GM21447 (cell line): ENCODE results near the gene WEE2.
A peak's percentile ranks its signal among the peaks of the same experiment; 100 is the strongest.
"Not testable (repeated sequence)": the region's sequence is repeated elsewhere in the genome, so short reads cannot be mapped to it uniquely, and the experiment has no call there.

ENCODE experiments used
- ATAC-seq: cut with Tn5 transposase; IDR thresholded peaks from one replicate; pipeline ENCODE4 v1.9.1; 2021; ENCODE audit not compliant: unreplicated experiment

The WEE2 gene

GRCh38 chr7:141689072-141689825 is 18.9 kb upstream of the WEE2 start:
- not testable (repeated sequence) for ATAC-seq

- ATAC-seq: no peak
These were observed 16.6 kb upstream of the WEE2 start for GRCh38 chr7:141691540-141691939.

DNA sequence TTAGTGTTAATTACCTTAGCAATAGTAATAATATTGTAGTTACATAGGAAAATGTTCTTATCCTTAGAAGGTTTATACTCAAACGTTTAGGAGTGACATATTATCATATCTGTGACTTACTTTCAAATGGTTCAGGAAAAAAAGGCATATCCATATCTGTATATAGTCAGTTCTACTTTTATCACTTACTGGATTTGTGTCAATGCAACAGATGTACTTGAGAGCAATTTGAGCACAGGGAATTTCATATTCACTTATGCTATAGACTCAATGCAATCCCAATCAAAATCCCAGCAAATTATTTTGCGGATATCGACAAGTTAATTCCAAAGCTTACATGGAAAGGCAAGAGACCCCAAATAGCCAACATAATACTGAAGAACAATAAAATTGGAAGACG is 16.2 kb upstream of the WEE2 start:
- no peak for ATAC-seq

GRCh38 chr7:141693082-141693481 is 15.1 kb upstream of the WEE2 start:
- ATAC-seq: no peak

GRCh38 chr7:141695803-141696289 is 12.3 kb upstream of the WEE2 start:
- ATAC-seq: no peak

DNA sequence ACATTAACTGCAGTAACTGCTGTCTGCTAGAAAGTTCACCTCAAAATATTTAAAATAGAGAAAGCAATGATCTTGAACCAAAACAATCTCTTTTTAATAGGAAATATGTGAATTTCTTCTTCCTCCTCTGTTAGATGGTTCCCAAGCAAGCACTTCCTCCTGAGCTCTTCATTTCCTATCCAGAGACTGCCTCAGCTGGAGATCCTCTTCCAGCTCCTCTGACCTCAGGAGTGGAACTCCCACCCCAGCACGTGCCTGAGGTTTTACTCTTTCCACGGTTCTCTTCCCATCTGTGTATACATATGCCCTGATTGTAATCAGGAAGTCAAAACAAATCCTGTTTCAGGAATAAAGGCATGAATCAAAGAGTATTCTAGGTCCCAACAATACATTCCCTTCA is 11.8 kb upstream of the WEE2 start:
- no peak for ATAC-seq

DNA sequence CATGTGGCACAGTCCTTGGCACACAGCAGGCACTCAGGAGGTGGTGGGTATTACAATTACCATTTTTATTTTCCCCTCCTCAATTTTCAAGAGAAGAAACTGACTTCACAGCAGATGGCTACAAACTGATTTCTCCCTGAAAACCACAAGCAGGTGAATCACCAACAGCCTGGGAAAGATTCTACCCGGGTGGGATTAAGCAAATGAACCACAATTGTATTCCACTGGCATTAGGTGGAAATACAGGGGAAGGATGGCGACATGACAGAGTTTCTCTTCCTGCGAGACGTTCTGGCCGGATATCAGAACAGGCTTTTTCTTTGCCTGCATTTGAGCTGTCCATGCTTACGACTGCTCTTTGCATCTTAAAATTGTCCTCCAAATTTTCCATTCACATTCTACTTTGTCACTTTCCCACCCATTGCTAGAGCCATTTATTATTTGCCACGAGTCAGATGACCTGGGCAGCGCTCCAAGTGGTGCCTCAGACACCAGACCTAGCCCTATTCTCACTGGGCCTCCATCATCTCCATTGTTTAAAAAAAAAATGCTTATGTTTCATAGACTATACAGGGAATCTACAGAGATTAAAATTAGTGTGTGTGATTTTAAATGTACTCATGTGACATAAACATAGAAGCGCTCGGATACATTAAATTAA is 10.8 kb upstream of the WEE2 start:
- no peak for ATAC-seq

DNA sequence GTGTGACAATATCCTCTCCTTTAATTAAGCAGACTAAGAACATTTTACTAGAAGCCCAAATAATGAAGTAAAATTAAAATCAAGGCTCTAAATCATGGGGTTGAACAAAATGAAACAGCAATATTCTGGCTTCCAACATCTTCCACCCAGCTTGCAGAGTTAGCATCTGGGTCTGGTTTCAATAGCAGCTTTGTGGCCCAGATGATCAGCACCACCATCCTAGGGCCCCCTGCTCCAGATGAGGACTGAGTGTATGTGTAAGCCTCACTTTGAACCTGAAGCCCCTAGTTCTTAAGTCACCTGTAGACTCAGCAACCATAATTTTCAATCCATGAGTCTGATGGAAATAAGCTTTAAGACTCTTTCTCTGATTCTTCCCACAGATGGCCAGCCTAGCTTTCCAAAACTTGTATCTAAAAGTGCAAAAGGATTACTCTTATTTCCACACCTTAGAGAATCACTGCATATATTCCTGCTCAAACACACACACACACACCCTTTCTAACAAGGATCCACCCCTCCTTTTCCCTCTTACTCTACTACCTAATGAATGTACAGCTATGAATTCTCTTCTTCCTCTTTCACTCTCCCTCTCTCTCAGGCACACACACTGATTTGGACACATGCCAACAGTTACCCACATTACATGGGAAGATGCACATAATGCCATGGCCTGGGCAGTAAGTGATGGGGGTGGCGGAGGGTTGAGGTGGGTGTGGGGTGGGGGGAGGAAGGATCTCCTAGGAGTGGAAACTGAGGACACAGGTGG is 9.7 kb upstream of the WEE2 start:
- no peak for ATAC-seq

DNA sequence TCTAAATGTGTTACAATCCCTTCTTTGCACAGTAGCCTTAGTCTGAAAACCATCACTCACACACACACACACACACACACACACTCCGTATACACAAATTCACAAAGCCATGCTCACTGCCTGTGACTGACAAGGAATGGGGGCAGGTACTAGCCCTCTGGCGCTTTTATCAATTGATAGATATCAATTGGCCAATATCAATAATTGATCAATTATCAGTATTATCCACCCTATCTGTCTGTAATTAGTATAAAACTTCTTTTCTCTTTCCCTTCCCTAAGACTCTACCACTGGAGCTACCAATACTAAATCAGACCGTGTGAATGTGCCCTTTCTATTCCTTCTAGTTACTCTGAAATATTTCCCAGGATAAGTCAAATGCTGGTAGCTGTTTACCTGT is 8.3 kb upstream of the WEE2 start:
- ATAC-seq: no peak

DNA sequence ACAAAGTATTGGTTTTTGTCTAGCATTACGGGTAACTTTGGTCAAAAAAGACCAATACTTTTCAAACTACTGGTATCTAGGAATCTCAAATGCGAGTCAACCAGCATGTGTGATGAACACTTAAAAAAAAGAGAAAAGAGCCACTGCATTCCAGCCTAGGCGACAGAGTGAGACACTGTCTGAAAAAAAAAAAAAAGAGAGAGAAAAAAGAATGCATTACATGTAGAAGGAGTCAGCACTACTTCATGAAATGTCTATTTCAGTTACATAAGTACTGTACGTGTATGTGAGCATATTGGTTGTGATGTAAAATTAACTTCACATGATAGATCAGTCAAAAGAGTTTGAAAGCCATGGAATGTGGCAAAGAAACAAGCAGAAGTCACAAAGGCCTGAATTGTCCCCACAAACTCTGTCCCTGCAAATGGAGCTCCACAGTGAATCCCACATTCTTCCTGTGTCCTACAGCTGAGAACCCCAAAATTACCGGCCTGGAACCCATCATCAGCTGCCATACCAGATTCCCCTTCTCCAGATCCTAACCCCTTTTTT is 7.8 kb upstream of the WEE2 start:
- no peak for ATAC-seq

GRCh38 chr7:141700848-141701371 is 7.2 kb upstream of the WEE2 start:
- ATAC-seq: peak; percentile 4

DNA sequence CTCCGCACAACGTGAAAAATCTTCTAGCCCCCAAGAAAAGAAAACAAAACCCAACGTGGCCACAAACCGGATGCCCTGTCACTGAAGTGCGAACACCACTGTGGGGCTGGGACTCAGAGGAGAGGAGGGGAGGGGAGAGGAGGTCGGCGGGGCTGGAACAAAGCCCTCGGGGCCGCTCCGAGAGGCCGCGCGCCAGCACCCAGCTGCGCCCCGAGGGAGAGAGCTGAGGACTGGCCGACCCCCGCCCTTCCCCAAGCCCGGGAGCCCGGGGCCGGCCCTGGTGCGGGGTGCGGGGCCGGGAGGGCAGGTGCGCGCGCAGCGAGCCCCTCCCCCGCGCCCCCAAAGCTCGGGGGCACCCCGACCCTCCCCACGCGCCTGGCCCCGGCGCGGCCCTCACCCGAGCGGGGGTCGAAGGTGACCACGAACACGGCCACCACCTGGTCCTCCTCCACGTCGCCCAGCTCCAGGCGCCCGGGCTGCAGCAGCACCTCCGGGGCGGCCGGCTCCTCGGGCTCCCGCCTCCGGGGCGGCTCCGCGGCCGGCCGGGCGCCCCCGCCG is 6.6 kb upstream of the WEE2 start:
- ATAC-seq: peak; percentile 83

DNA sequence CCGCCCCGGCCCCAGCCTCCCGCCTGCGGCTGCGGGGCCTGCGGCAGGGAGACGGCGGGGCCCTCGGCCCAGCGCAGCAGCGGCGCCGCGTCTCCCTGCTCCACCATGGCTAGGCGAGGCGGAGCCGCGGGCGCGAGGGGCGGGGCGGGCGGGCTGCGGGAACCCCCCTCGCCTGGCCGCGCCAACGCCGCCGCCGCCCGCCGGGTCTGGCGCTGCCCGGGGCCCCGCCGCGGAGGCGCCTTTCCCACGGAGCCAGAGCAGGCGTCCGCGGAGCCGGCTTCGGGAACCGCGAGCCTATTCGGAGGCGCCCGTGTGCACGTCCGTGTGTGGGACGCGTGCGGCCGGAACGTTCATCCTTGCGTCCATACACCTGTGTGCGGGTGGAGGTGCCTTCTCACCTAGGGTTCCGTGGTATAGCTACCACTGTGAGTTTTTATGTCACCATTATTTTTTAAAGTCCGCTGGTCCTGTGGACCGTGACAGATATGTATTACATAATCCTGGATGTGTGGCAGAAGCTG is 6.0 kb upstream of the WEE2 start, which contains the start of gene DENND11:
Gene DENND11 (minus strand): TSS at position 120 of the 521 bp plus-strand sequence. CDS start 13 bp downstream, at position 107.
- ATAC-seq: peak; percentile 61

GRCh38 chr7:141702892-141703291 is 5.3 kb upstream of the WEE2 start:
- no peak for ATAC-seq

DNA sequence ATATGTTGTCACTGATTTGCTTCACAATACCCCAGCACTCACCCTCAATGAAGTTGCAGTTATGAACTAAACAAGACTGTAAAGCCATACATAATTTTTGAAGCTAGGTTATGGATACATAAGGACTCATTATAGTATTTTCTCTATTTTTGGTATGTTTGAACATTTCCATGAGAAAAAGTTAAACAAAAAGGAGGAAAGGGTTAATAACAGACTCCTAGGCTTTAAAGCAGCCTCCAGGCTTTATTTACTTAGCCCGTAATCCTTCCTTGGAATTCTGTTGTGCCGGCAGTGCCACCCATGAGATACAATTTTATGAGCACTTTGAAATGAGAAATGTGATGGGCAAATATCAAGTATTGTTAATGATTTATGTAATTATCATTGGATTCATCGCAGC is 4.0 kb upstream of the WEE2 start:
- no peak for ATAC-seq

DNA sequence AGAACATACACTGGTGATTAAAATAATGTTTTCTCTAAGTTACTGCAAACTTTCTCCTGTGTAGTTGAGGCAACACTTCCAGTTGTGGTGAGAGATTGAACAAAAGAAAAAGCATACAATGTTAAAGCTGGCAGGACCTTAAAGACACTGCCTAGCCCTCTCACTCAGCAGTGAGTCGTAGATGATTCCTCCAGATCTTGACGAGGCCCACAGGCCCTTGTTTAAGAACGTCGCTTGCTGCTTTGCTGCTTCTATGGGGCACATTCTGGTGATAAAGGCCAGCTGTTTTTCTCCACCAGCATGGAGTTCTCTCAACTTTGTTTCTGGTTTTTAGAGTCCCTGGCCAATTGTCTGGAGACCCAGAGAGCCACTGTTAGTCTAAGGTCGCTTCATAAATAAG is 3.4 kb upstream of the WEE2 start:
- no peak for ATAC-seq

- ATAC-seq: no peak
These were observed 1.7 kb upstream of the WEE2 start for GRCh38 chr7:141706239-141707064.

DNA sequence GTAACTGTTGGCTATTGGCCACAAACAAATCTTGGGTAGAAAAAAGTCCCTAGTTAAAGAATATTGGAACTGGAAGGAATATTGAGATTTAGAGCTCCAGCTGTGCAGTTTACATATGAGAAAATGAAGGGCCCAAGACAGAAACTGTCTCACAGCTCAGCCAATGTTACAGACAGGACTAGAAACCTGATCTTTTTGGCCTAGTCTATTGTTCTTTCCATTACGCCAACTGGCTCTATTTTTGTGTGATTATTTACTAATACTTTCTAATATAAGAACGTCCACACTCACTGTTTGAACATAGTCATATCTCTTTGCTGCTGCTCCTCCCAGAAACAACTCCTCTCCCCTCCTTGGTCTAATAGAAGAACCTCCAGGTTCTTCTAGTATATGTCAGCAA is 1.2 kb downstream of the WEE2 start:
- no peak for ATAC-seq

DNA sequence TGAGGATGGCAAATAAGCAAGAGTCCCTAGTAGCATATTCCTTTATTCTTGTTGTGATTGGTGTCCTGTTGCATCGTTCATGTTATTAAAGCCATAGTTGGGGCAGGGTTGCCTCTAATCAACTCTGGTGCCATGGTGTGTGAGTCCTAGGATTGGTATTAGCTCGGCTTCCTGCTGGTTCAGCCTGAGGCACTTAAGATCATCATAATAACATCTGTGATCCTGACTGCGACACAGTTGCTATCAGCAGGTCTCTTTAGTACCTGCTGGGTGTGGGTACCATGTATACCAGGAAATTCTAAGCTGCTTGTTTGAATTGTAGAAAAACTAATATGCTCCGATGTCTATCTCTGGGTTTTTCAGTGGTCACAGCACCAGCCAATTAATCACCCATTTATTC is 1.6 kb downstream of the WEE2 start:
- no peak for ATAC-seq

DNA sequence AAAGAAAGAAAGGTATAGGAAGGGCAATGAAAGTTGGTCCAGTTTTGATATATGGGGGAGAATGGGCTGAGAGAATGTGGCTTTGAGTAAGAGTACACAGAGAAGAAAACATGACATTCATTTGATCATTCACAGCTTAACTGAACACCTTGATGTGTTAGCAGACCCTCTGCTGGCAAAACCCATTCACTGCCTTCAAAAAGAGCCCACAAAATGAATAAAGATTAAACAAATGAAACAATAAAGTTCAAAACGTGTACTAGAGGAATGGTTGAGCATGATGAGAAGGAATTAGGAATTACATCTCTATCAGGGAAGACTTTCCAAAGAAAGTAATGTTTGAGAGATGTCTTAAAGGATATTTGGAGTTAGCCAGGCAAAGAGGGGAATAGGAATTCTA is 2.1 kb downstream of the WEE2 start:
- no peak for ATAC-seq
